AG04450 (cell line): Measurements from ENCODE around the gene RALGDS. TPM values are rescaled to one million over a fixed set of nuclear protein-coding genes. Genes with fewer than 3 reads are reported as not detected.

Source experiments
- CTCF ChIA-PET: fragments of 300-600, 350-600 bp; formaldehyde crosslinking; extraction: SDS; loops from one replicate; lab custom pipeline; 2022; ENCODE audit warnings: antibody characterized with exemption, inconsistent platforms; lab: Charles Lee
- POLR2A ChIA-PET: fragments of 350-600 bp; formaldehyde crosslinking; extraction: SDS; loops from one replicate; lab custom pipeline; 2021; ENCODE audit warnings: antibody characterized with exemption, inconsistent platforms; lab: Yijun Ruan, JAX
- DNase-seq: peaks from one replicate; pipeline ENCODE4 v3.0.0-alpha.2; 2011; ENCODE audit warnings: low read depth, low spot score
- H3K27ac ChIP-seq: one replicate; pipeline ENCODE4 v1.5.1; 2012; ENCODE audit warnings: low read depth, low read length, control low read depth
- H3K27me3 ChIP-seq: one replicate; pipeline ENCODE4 v1.6.0; 2012; ENCODE audit warnings: low read length; ENCODE audit not compliant: control insufficient read depth, insufficient read depth
- H3K4me3 ChIP-seq: 2 replicates; pipeline ENCODE4 v1.5.1; 2011; ENCODE audit warnings: mild to moderate bottlenecking, low read depth, low read length, control low read depth
- H3K9me3 ChIP-seq: 2 replicates; pipeline ENCODE4 v1.5.1; 2012; ENCODE audit warnings: low read length; ENCODE audit not compliant: control insufficient read depth, insufficient read depth
- CTCF ChIP-seq: IDR thresholded peaks from 2 replicates; pipeline ENCODE4 v1.5.1; 2011; ENCODE audit warnings: low read depth, low read length, control low read depth, inconsistent platforms
- polyA plus RNA-seq: library from polyadenylated mRNA; depleted of rRNA; stranded (reverse); fragments of >200 nt; gene quantifications from 2 replicates; pipeline ENCODE4 v1.2.3, GENCODE V29; 2011

RALGDS gene
- polyA plus RNA-seq, 1 experiment, result 19.1 TPM

- no peaks in the 10 kb centered on the region; the same call in 1 of the 2 replicates for H3K9me3 ChIP-seq
- no peak for TF ChIP-seq CTCF
- H3K27me3 ChIP-seq, result no peaks in the 10 kb centered on the region
- ChIA-PET CTCF (interaction anchor here (0.6 to 6.6 kb wide), 4 partner anchors 13 to 101 kb away, joined by 3 to 53 read pairs (median 15); no protein-coding TSS in a partner anchor), POLR2A (no interaction called here)
- no peak overlapping the region for H3K4me3 ChIP-seq
- H3K27ac ChIP-seq, result no peak overlapping the region
- no peak for DNase-seq
These were observed 9.7 kb upstream of the RALGDS start for GRCh38 chr9:133130685-133131244.

- ChIA-PET CTCF (interaction anchor here (1.8 kb wide), 1 partner anchor 18 kb away, joined by 8 read pairs; no protein-coding TSS in a partner anchor), POLR2A (interaction anchor here (0.6 kb wide), 1 partner anchor 29 kb away, joined by 3 read pairs; no protein-coding TSS in a partner anchor)
- no peak overlapping the region for H3K27ac ChIP-seq
- no peak for DNase-seq
- H3K4me3 ChIP-seq, result no peak overlapping the region
- no peaks in the 10 kb centered on the region for H3K27me3 ChIP-seq
- no peak for TF ChIP-seq CTCF
- H3K9me3 ChIP-seq, result no peaks in the 10 kb centered on the region; the same call in 1 of the 2 replicates
These were observed 8.2 kb upstream of the RALGDS start for GRCh38 chr9:133129001-133129795.

- CTCF ChIA-PET, result interaction anchor here (1.8 kb wide), 1 partner anchor 19 kb away, joined by 8 read pairs; no protein-coding TSS in a partner anchor
- DNase-seq, result no peak
- no peaks in the 10 kb centered on the region for H3K27me3 ChIP-seq
- POLR2A ChIA-PET, result no interaction called here
- no peaks in the 10 kb centered on the region; the same call in 1 of the 2 replicates for H3K9me3 ChIP-seq
- no peak for TF ChIP-seq CTCF
- H3K4me3 ChIP-seq, result no peak overlapping the region
- no peak overlapping the region for H3K27ac ChIP-seq
These were observed 7.1 kb upstream of the RALGDS start for GRCh38 chr9:133128152-133128551.

GRCh38 chr9:133127340-133127981 lies 6.4 kb upstream of the RALGDS start:
- no peak for DNase-seq
- no peak overlapping the region for H3K4me3 ChIP-seq
- H3K9me3 ChIP-seq, result no peaks in the 10 kb centered on the region
- H3K27ac ChIP-seq, result no peak overlapping the region
- ChIA-PET CTCF (no interaction called here), POLR2A (no interaction called here)
- TF ChIP-seq CTCF, result no peak
- no peaks in the 10 kb centered on the region for H3K27me3 ChIP-seq
